Loucy (cell line): Measurements from ENCODE around the gene GTF2IRD1.

ENCODE experiments used
- CTCF ChIP-seq: fragments of 200-600 bp; sonication (generic); conservative IDR thresholded peaks from 2 replicates; pipeline ENCODE4 v1.5.1; 2014; ENCODE audit warnings: mild to moderate bottlenecking, antibody characterized with exemption, low read length
- EZH2phosphoT487 ChIP-seq: fragments of 200-600 bp; IDR thresholded peaks from 2 replicates; pipeline ENCODE4 v1.6.1; 2018; ENCODE audit warnings: antibody characterized with exemption, mild to moderate bottlenecking, moderate library complexity, borderline replicate concordance

GRCh38 chr7:74495112-74496086 is 41.7 kb downstream of the GTF2IRD1 start:
- TF ChIP-seq CTCF (no peak), EZH2phosphoT487 (no peak)
